ENCODE data around the gene TSTD2.
"Not testable (repeated sequence)": the region's sequence is repeated elsewhere in the genome, so short reads cannot be mapped to it uniquely, and the experiment has no call there.

The TSTD2 gene

GRCh38 chr9:97586909-97587308 is 46.3 kb downstream of the TSTD2 start:
- DNase-seq (ENCODE audit: low read depth), result not testable (repeated sequence)

- DNase-seq (ENCODE audit: low read depth), result not testable (repeated sequence)
Measured at GRCh38 chr9:97584778-97585177, 48.4 kb downstream of the TSTD2 start.

- not testable (repeated sequence) for DNase-seq (ENCODE audit: low read depth)
Measured at GRCh38 chr9:97581590-97581989, 51.6 kb downstream of the TSTD2 start.

- no peak for DNase-seq (ENCODE audit: low read depth)
Measured at GRCh38 chr9:97579914-97580313, 53.3 kb downstream of the TSTD2 start.

DNA sequence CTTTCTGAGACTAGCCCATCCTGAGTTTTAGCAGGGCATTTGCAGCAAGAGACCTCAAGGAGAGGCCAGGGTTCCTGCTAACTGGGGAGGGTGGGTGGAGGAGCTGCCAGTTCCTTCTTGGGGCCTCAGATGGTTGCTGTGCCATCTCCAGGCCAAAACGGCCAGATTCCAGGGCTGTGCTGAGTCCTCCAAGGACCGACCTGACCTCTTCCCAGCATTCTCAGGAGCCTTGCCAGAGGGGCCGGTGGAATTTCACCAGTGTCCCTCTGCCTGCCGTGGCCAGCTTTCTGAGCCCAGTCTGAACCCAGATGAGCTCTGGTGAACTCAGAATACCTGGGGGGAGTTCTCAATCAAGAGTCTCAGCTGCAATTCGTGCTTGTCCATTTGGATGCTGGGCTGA is 54.3 kb downstream of the TSTD2 start:
- no peak for DNase-seq (ENCODE audit: low read depth)

DNA sequence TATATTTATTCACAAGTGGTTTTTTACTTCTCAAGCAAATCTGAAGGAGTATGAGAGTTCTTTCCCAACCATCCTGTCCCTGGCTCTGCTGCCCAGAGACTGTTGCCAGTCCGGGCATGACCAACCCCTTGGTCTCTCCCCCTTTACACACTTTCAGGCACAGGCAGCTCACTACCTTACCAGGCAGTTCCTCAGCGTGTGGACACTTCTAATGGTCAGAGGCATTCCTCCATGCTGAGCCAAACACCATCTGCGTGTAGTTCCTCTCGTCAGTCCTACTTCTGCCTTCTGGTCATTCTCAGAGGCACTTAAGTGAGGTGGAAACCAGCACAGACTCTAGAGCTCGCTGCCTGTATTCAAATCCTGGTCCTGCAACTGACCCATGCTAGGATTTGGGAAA is 56.1 kb downstream of the TSTD2 start:
- no peak for DNase-seq (ENCODE audit: low read depth)

DNA sequence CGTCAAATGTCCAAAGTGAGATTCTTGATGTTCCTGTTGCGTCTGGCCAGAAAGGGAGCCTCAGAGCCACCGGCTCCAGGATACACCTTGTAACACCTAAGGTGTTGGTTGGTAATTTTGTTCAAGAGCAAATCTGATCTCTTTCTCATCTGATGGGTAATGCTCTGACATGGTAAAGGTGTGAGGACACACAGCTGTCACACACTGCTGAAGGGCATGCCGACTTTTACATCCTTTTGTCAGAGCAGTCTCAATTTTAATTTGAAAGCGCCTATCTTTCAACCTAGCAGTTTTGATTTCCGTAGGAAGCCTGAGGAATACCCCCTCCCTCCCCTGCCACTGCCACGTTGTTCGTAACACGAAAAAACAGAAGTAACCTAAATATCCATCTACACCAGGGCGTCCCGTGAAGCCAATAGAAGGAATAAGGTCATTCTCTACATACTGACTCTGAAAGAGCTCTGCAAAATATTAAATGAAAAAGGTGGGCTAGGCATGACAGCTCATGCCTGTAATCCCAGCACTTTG is 57.4 kb downstream of the TSTD2 start:
- no peak for DNase-seq (ENCODE audit: low read depth)

DNA sequence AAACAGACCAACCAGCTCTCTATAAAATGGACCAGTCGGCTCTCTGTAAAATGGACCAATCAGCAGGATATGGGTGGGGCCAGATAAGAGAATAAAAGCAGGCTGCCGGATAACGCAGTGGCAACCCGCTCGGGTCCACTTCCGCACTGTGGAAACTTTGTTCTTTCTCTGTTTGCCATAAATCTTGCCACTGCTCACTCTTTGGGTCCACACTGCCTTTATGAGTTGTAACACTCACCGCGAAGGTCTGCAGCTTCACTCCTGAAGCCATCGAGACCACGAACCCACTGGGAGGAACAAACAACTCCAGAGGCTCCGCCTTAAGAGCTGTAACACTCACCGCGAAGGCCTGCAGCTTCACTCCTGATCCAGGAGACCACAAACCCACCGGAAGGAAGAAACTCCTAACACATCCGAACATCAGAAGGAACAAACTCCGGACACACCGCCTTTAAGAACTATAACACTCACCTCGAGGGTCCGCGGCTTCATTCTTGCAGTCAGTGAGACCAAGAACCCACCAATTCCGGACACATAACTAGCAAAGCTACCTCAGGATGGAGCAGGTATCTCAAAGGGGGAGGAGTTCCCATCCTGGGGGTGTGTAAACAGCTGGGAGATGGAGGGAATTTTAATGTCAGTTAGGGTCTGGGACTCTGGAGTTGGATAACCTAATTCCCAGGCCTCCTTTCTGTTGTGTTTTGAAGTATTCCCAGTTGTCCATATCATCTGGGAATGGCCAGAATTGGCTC is 58.1 kb downstream of the TSTD2 start:
- DNase-seq (ENCODE audit: low read depth), result not testable (repeated sequence)

- not testable (repeated sequence) for DNase-seq (ENCODE audit: low read depth)
Measured at GRCh38 chr9:97574101-97574571, 59.0 kb downstream of the TSTD2 start.

- no peak for DNase-seq (ENCODE audit: low read depth)
Measured at GRCh38 chr9:97573482-97574073, 59.6 kb downstream of the TSTD2 start.

- no peak for DNase-seq (ENCODE audit: low read depth)
Measured at GRCh38 chr9:97572892-97573365, 60.2 kb downstream of the TSTD2 start.

DNA sequence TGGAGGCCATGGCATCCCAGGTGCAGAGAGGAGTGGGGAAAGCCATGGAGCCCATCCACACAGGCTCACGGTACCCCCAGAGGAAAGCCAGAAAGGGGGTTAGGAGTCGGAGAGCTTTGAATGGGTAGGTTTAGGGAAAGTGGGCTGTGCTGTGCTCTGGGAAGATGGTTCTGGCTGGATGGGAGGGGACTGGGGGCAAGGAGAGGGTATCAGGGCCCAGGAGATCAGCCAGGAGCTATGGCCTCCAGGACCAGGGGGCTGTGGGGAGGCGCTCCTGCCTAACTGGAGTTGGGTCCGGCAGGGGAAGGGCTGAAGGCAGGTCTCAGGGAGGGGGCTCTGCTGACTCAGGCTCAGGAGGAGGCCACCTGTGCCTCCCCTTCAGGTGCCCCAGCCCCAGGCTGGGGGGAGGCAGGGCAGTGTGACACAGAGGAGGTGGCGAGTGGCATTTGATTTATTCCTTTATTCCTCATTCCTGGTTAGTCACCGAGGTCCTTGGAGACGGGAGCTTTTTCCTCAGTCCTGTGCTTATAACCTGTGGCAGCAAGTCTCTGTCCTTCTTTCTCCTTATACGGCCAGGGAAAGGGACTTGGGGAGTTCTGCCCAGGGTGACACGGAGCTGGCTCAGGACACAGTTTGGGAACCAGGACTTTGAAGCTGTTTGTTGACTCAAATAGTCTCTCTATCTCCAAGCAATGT is 60.8 kb downstream of the TSTD2 start:
- DNase-seq (ENCODE audit: low read depth), result no peak

GRCh38 chr9:97571664-97572063 is 61.5 kb downstream of the TSTD2 start:
- DNase-seq (ENCODE audit: low read depth), result no peak

- DNase-seq (ENCODE audit: low read depth), result no peak
Measured at GRCh38 chr9:97570899-97571298, 62.3 kb downstream of the TSTD2 start.

DNA sequence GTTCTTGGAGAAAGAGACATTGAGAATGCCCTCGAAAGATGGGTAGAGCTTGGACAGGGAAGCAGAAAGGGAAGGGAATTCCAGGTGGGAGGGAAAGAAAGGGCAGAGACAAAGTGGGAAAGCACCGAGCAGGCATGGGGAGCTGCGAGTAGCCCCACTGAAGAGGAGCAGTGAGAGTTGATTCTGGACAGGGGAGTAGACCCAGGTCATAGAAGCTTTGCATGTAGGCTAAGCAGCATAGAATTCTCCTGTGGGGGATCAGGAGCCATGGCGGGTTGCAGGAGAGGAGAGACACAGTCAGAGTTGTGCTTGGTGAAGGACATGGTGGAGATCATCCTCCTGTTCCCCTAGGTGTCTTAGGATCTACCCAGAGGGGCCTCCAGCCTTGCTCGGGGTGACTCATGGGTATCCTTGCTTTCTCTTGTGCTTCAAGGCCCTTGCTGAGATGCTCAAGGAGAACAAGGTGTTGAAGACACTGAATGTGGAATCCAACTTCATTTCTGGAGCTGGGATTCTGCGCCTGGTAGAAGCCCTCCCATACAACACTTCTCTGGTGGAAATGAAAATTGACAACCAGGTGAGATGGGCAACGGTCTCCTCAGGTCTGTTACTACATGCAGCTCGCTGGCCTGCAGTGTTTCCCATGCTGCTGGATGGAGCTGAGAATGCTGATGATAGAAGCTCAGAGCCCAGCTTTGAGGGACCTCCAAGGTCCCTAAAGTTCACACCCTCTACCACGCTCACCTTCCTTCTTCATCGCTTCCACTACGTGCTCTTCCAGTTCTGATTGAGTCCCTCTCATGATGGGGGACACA is 64.5 kb downstream of the TSTD2 start:
- DNase-seq (ENCODE audit: low read depth), result no peak

DNA sequence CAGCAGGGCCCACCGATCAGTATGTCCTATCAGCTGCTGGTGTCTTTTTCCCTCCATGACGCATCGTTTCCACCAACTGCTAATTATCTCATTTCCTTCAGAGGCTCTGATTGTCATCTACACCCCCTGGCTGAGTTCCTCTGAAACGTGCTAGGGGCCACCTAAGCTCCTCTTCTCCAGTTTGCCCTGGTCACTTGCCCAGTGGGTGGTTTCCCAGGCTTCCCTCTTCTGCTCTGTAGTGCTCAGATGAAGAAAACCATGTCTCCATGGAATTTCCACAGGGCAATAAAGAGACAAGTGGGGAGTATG is 65.3 kb downstream of the TSTD2 start:
- DNase-seq (ENCODE audit: low read depth), result no peak

- DNase-seq (ENCODE audit: low read depth), result no peak
Measured at GRCh38 chr9:97567182-97567893, 65.8 kb downstream of the TSTD2 start.

DNA sequence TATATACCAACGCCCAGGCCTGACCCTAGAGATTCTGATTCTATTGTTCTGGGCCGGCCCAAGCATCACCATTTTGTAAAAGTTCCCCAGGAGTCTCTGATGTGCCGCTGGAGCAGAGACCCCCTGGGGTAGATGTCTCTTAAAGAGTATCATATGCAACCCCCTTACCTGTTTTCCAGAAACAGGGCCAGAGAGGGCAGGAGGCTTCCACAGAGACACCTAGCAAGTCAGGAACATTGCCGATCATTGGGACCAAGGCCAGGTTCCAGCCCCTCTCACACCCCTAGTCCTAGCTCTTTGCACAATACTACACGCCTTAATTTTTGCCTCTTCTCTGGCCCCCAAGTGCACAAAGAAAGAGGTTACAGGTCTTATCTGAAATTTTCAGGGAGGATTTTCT is 67.9 kb downstream of the TSTD2 start:
- DNase-seq (ENCODE audit: low read depth), result no peak

DNA sequence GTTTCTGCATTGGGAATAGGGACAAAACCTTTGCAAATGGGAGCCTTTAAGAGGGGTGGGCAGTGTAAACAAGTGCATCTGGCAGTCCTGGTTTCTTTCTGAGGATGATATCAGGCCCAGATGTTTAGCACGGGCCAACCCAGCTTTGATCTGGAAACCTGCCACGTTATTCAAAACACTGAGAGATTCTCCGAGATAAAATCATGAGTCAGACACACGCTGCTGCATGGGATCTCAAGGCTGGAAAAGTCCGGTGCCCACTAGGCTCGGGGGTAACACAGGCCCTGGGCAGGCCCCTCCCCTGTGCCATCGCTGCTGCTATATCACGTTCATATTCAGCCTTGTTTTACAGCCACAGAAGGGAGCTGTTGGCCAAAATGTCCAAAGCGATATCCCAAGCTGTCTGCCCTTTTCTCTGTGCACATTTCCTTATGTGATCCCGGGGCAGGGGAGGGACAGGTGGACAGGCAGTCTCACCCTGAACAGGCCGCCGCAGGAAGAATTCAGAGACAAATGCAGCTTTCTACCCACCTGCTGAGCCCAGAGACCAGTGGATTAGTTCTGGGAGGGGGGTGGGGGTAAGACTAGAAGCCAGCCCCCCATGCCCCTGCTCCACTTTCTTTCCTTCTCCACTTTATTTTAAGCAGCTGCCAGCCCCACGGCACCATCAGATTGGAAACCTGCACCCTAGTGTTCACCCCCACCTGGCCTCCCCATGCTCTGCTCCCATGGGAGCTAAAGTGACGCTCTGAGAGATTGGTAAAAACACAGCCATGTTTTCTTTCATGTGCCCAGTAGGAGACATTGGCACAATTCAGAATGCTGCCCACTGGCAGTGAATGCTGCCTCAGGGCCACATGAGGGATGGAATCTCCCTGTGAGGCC is 68.6 kb downstream of the TSTD2 start:
- peak; percentile 31 for DNase-seq (ENCODE audit: low read depth)

DNA sequence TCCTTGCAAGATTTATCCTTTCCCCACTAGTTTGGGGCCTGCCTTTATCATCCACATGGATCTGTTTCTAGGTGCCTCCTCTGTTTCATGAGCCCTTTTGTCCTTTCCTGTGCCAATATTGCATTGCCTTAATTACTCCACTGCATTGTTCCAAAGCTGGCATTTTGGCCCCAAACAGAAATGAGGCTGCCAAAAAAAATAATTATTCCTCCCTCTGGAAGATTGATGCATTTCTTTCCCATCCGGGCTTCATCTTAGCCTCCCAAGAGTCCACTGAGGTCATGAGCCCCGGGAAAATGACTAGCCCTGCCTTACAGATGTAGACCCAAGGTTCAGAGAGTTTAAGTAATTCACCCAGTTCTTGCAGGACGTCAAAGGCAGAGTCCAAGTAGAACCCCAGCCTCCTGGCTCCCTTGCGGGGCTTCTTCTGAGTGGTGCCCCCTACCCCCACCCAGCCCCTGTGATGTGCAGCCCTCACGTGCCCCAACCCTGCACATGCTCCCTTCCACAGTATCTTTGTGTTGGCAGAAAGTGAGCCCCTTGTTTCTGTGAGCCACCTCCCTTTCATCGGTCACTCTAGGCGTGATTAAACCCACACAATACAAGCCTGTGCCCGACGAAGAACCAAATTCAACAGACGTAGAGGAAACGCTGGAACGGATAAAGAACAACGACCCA is 69.6 kb downstream of the TSTD2 start:
- no peak for DNase-seq (ENCODE audit: low read depth)

Data from HS-27A (cell line).